Measurements from ENCODE around the gene PHF2. TPM values are rescaled to one million over a fixed set of nuclear protein-coding genes. Genes with fewer than 3 reads are reported as not detected.
A peak's percentile ranks its signal among the peaks of the same experiment; 100 is the strongest.

The PHF2 gene
- polyA plus RNA-seq, 3 donors: 0.40 to 16.0 (median 0.97) TPM

DNA sequence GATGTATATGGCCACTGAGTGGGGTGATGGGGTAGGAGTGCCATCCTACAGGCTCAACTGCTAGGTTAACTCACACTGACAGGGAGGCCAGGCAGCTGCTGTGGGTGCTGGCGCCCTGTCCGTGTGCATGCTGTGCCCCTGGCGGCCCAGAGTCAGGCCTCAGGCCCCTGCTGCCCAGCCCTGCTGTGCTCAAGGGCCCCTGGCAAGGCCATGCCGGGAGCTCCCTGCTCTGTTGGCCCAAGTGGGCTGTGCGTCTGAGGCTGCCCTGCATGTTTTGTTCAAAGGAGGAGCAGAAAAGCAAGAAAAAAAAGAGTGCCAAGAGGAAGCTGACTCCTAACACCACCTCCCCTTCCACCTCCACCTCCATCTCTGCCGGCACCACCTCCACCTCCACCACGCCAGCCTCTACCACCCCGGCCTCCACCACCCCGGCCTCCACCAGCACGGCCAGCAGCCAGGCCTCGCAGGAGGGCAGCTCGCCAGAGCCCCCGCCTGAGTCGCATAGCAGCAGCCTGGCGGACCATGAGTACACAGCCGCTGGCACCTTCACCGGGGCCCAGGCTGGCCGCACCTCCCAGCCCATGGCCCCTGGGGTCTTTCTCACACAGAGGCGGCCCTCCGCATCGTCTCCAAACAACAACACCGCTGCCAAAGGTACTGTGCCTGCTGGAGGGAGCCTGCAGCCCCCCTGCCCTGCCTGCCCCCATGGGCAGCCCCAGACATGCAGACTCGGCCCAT lies 100.1 kb downstream of the PHF2 start:
- Mint-ChIP-seq H3K27me3 (ENCODE audit: low read depth in 3 of 3) (peaks cover 0 to 11% (median 2%) of the 10 kb centered on the region in 3 donors), H3K9me3 (peaks cover 0 to 5% (median 0%) of the 10 kb centered on the region in 7 donors), H3K27ac (peak overlapping the region in 1 of 7 donors; percentile 55), H3K36me3 (peaks cover 46 to 61% of the 10 kb centered on the region in 2 donors), H3K4me3 (no peak overlapping the region), H3K4me1 (no peaks in the 10 kb centered on the region)
- peaks cover 11% of the 10 kb centered on the region for H4K20me1 ChIP-seq (ENCODE audit: insufficient read depth, low read length)
- DNase-seq: no peak
- WGBS (ENCODE audit: insufficient coverage): over 99% methylated on average over 21 of the region's 23 CpGs
- no peak overlapping the region for H3K4me3 ChIP-seq (replicated peaks in 1 of 3; ENCODE audit: low read depth in 2 of 3, low read length in 3 of 3)
- H3K4me2 ChIP-seq (replicated peaks; ENCODE audit: extremely low read depth, low read length, poor library complexity, severe bottlenecking): no peak overlapping the region
- intact Hi-C loops (cut with micrococcal nuclease): no loop called here
- no peak overlapping the region for H3K9ac ChIP-seq (ENCODE audit: insufficient read depth, low read length, poor library complexity, severe bottlenecking)
- TF ChIP-seq, protein P1, sequence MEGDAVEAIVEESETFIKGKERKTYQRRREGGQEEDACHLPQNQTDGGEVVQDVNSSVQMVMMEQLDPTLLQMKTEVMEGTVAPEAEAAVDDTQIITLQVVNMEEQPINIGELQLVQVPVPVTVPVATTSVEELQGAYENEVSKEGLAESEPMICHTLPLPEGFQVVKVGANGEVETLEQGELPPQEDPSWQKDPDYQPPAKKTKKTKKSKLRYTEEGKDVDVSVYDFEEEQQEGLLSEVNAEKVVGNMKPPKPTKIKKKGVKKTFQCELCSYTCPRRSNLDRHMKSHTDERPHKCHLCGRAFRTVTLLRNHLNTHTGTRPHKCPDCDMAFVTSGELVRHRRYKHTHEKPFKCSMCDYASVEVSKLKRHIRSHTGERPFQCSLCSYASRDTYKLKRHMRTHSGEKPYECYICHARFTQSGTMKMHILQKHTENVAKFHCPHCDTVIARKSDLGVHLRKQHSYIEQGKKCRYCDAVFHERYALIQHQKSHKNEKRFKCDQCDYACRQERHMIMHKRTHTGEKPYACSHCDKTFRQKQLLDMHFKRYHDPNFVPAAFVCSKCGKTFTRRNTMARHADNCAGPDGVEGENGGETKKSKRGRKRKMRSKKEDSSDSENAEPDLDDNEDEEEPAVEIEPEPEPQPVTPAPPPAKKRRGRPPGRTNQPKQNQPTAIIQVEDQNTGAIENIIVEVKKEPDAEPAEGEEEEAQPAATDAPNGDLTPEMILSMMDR (IDR thresholded peaks at IDR 0.05): no peak
- no peak overlapping the region for H3K27ac ChIP-seq (ENCODE audit: low read depth in 1 of 2, low read length in 2 of 2)
- H3K9me3 ChIP-seq (replicated peaks in 1 of 2; ENCODE audit: control insufficient read depth in 1 of 2, insufficient read depth in 1 of 2, low read length in 2 of 2): no peaks in the 10 kb centered on the region
- no peaks in the 10 kb centered on the region for H3K79me2 ChIP-seq (ENCODE audit: insufficient read depth, low read length)
- no peak overlapping the region for H2AFZ ChIP-seq (ENCODE audit: insufficient read depth, low read depth, low read length, poor library complexity, severe bottlenecking)
- no peaks in the 10 kb centered on the region for H3K27me3 ChIP-seq (ENCODE audit: control insufficient read depth in 2 of 2, insufficient read depth in 2 of 2, low read length in 2 of 2)
- H3K4me1 ChIP-seq (ENCODE audit: control insufficient read depth in 1 of 2, insufficient read depth in 2 of 2, low read length in 2 of 2): no peaks in the 10 kb centered on the region
- H3K36me3 ChIP-seq (replicated peaks in 1 of 2; ENCODE audit: control insufficient read depth in 1 of 2, insufficient read depth in 2 of 2, low read length in 2 of 2): peaks cover 43 to 63% of the 10 kb centered on the region in 2 donors

DNA sequence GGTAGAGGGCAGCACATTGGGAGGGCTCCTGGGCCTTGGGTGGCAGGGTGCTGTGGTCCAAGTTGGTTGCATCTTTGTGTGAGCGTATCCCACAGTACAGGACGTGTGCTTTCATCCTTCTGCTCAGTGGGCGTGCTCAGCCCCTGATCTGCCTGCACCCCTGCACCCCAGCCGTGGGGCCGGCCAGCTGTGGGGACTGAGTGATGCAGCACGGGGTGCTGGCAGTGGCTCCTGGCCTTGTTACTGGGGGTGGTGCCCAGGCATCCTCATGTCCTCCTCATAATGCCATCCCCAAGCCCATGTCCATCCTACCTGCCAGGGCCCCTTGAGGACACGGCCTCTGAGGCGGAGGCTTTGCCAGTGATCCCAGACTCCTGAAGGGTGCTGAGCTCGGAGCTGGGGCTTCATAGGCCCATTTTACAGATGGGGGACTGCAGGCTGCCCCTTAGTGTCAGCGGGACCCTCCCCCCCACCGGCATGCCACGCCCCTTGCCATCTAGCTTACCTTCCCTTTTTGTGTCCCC lies 100.7 kb downstream of the PHF2 start:
- TF ChIP-seq, protein P1 (IDR thresholded peaks at IDR 0.05): no peak
- H3K27ac ChIP-seq (ENCODE audit: low read depth in 1 of 2, low read length in 2 of 2): no peak overlapping the region
- H3K79me2 ChIP-seq (ENCODE audit: insufficient read depth, low read length): no peaks in the 10 kb centered on the region
- H3K4me3 ChIP-seq (replicated peaks in 1 of 3; ENCODE audit: low read depth in 2 of 3, low read length in 3 of 3): no peak overlapping the region
- H3K4me2 ChIP-seq (replicated peaks; ENCODE audit: extremely low read depth, low read length, poor library complexity, severe bottlenecking): no peak overlapping the region
- Mint-ChIP-seq H3K27ac (no peak overlapping the region), H3K9me3 (peaks cover 0 to 5% (median 0%) of the 10 kb centered on the region in 7 donors), H3K36me3 (peaks cover 46 to 61% of the 10 kb centered on the region in 2 donors), H3K4me1 (no peaks in the 10 kb centered on the region), H3K27me3 (ENCODE audit: low read depth in 3 of 3) (peaks cover 1 to 14% (median 2%) of the 10 kb centered on the region in 3 donors), H3K4me3 (no peak overlapping the region)
- no peak overlapping the region for H2AFZ ChIP-seq (ENCODE audit: insufficient read depth, low read depth, low read length, poor library complexity, severe bottlenecking)
- H3K27me3 ChIP-seq (ENCODE audit: control insufficient read depth in 2 of 2, insufficient read depth in 2 of 2, low read length in 2 of 2): no peaks in the 10 kb centered on the region
- peaks cover 11% of the 10 kb centered on the region for H4K20me1 ChIP-seq (ENCODE audit: insufficient read depth, low read length)
- H3K4me1 ChIP-seq (ENCODE audit: control insufficient read depth in 1 of 2, insufficient read depth in 2 of 2, low read length in 2 of 2): no peaks in the 10 kb centered on the region
- H3K36me3 ChIP-seq (replicated peaks in 1 of 2; ENCODE audit: control insufficient read depth in 1 of 2, insufficient read depth in 2 of 2, low read length in 2 of 2): peaks cover 43 to 63% of the 10 kb centered on the region in 2 donors
- H3K9ac ChIP-seq (ENCODE audit: insufficient read depth, low read length, poor library complexity, severe bottlenecking): no peak overlapping the region
- no peaks in the 10 kb centered on the region for H3K9me3 ChIP-seq (replicated peaks in 1 of 2; ENCODE audit: control insufficient read depth in 1 of 2, insufficient read depth in 1 of 2, low read length in 2 of 2)
- 96% methylated on average over 8 of the region's 12 CpGs for WGBS (ENCODE audit: insufficient coverage)
- intact Hi-C loops (cut with micrococcal nuclease): no loop called here
- DNase-seq: no peak

Measured in CD14-positive monocyte (primary cell).